A549 (cell line): ENCODE measurements around the gene MBD3. TPM values are rescaled to one million over a fixed set of nuclear protein-coding genes. Genes with fewer than 3 reads are reported as not detected.
"Not testable (repeated sequence)": the region's sequence is repeated elsewhere in the genome, so short reads cannot be mapped to it uniquely, and the experiment has no call there.

Experiments
- ATAC-seq, 2 experiments: fragments of 200-7000 bp in 1 of 2; fragments of >200 bp in 1 of 2; cut with Nextera tagmentation in 1 of 2; cut with Tn5 transposase in 1 of 2; 3 replicates each; pipeline versions ENCODE4 v1.8.0 to v1.9.1; 2018 to 2020; ENCODE audit warnings: mild to moderate bottlenecking in 1 of 2, moderate library complexity in 1 of 2
- CTCF ChIA-PET: fragments of 300-600 bp; sonication (Branson Sonifier 250); formaldehyde crosslinking; extraction: SDS; loops from one replicate; lab custom pipeline; 2021; ENCODE audit warnings: antibody characterized with exemption, inconsistent platforms; lab: Yijun Ruan, JAX
- POLR2A ChIA-PET: fragments of 350-600 bp; formaldehyde crosslinking; extraction: SDS; loops from one replicate; lab custom pipeline; 2021; ENCODE audit warnings: antibody characterized with exemption, inconsistent platforms; lab: Yijun Ruan, JAX
- DNase-seq, 2 experiments: peaks; one replicate each; pipeline versions ENCODE4 v3.0.0 to v3.0.0-alpha.2; 2011 to 2016; ENCODE audit warnings: low read depth in 1 of 2, low spot score in 1 of 2
- FAIRE-seq: peaks from 2 replicates; lab custom pipeline; 2011; peaks lifted over from hg19 to GRCh38; lab: Jason Lieb, UNC
- H3K27ac ChIP-seq, 2 experiments: fragments of >200 bp; sonication (Bioruptor Twin); formaldehyde crosslinking; 3 replicates each; pipeline ENCODE4 v1.5.1; 2016 to 2017
- H3K4me1 ChIP-seq: fragments of >200 bp; sonication (Bioruptor Twin); formaldehyde crosslinking; 3 replicates; pipeline ENCODE4 v1.6.1; 2016
- H3K4me2 ChIP-seq: fragments of >200 bp; sonication (Bioruptor Twin); formaldehyde crosslinking; 3 replicates; pipeline ENCODE4 v1.6.1; 2016
- H3K4me3 ChIP-seq: fragments of >200 bp; sonication (Bioruptor Twin); formaldehyde crosslinking; 3 replicates; pipeline ENCODE4 v1.5.1; 2016
- H3K9me3 ChIP-seq: fragments of >200 bp; sonication (Bioruptor Twin); formaldehyde crosslinking; 3 replicates; pipeline ENCODE4 v1.6.1; 2016
- CEBPB ChIP-seq, 2 experiments: fragments of >200 bp in 1 of 2; sonication (Bioruptor Twin) in 1 of 2; formaldehyde crosslinking in 1 of 2; IDR thresholded peaks; 2 replicates each; pipeline ENCODE4 v1.6.1; 2012 to 2016
- CHD2 ChIP-seq: fragments of 150-350 bp; IDR thresholded peaks from 2 replicates; pipeline ENCODE4 v1.6.1; 2014; ENCODE audit warnings: low read length; ENCODE audit not compliant: partially characterized antibody
- CHD4 ChIP-seq: fragments of 200-600 bp; sonication (generic); IDR thresholded peaks from 2 replicates; pipeline ENCODE4 v1.6.1; 2016; ENCODE audit warnings: antibody characterized with exemption, mild to moderate bottlenecking, borderline replicate concordance
- GATA3 ChIP-seq: IDR thresholded peaks from 2 replicates; pipeline ENCODE4 v1.6.1; 2012; ENCODE audit warnings: borderline replicate concordance
- HDAC2 ChIP-seq: fragments of 200-600 bp; sonication (generic); IDR thresholded peaks from 2 replicates; pipeline ENCODE4 v1.6.1; 2016
- HOXB13 ChIP-seq: fragments of 250-450 bp; sonication (Bioruptor Pico); IDR thresholded peaks from 2 replicates; pipeline ENCODE4 v1.5.0; 2020; ENCODE audit warnings: low read depth, mild to moderate bottlenecking, moderate library complexity
- JUN ChIP-seq, 2 experiments: fragments of >200 bp; sonication (Bioruptor Twin); formaldehyde crosslinking; IDR thresholded peaks; 2 replicates in 1 of 2; 3 replicates in 1 of 2; pipeline ENCODE4 v1.6.1; 2016 to 2017
- JUNB ChIP-seq: fragments of >200 bp; sonication (Bioruptor Twin); formaldehyde crosslinking; IDR thresholded peaks from 2 replicates; pipeline ENCODE4 v1.6.1; 2016
- MAFK ChIP-seq: fragments of 450-650 bp; IDR thresholded peaks from 2 replicates; pipeline ENCODE4 v1.6.1; 2014; ENCODE audit not compliant: partially characterized antibody
- NR3C1 ChIP-seq: fragments of >200 bp; sonication (Bioruptor Twin); formaldehyde crosslinking; IDR thresholded peaks from 3 replicates; pipeline ENCODE4 v1.6.1; 2017
- PBX3 ChIP-seq: IDR thresholded peaks from 2 replicates; pipeline ENCODE4 v1.6.1; 2012
- PHF8 ChIP-seq: fragments of 200-600 bp; sonication (generic); IDR thresholded peaks from 2 replicates; pipeline ENCODE4 v1.6.1; 2016; ENCODE audit warnings: low read depth, mild to moderate bottlenecking, antibody characterized with exemption, moderate library complexity, borderline replicate concordance
- RARB ChIP-seq: fragments of 250-450 bp; sonication (Bioruptor Pico); IDR thresholded peaks from 2 replicates; pipeline ENCODE4 v1.8.0; 2021; ENCODE audit warnings: mild to moderate bottlenecking, moderate library complexity
- RCOR1 ChIP-seq: fragments of 150-350 bp; IDR thresholded peaks from 2 replicates; pipeline ENCODE4 v1.6.1; 2014; ENCODE audit warnings: antibody characterized with exemption, low read length, low read depth
- TFCP2L1 ChIP-seq: fragments of 250-450 bp; sonication (Bioruptor Pico); IDR thresholded peaks from 2 replicates; pipeline ENCODE4 v1.5.0; 2021; ENCODE audit warnings: mild to moderate bottlenecking
- TP53 ChIP-seq: fragments of 250-450 bp; sonication (Bioruptor Pico); IDR thresholded peaks from 2 replicates; pipeline ENCODE4 v1.5.0; 2021; ENCODE audit warnings: mild to moderate bottlenecking, moderate library complexity
- USF2 ChIP-seq: fragments of 450-650 bp; IDR thresholded peaks from 2 replicates; pipeline ENCODE4 v1.6.1; 2014; ENCODE audit warnings: antibody characterized with exemption
- ZC3H11A ChIP-seq: fragments of 450-650 bp; IDR thresholded peaks from 2 replicates; pipeline ENCODE4 v1.6.1; 2014; ENCODE audit warnings: antibody characterized with exemption, mild to moderate bottlenecking
- ZFP36 ChIP-seq: fragments of 450-650 bp; IDR thresholded peaks from 2 replicates; pipeline ENCODE4 v1.6.1; 2014; ENCODE audit warnings: borderline replicate concordance; ENCODE audit not compliant: partially characterized antibody
- ZNF302 ChIP-seq: fragments of 250-450 bp; sonication (Bioruptor Pico); IDR thresholded peaks from 2 replicates; pipeline ENCODE4 v1.9.0; 2021; ENCODE audit warnings: inconsistent platforms, mild to moderate bottlenecking, moderate library complexity
- WGBS: methylation state at CpG from one replicate; pipeline ENCODE4 v1.1.6; 2017; ENCODE audit errors: missing lambda C conversion rate; 5-methylcytosine and 5-hydroxymethylcytosine counted together
- polyA plus RNA-seq, 4 experiments: library from polyadenylated mRNA; depleted of rRNA in 3 of 4; stranded (reverse); fragments of >200 nt; fragmentation: RNase III in 1 of 4; extraction: RNeasy Plus Mini Kit Qiagen cat#74134 plus additional on column Dnase treatment in 1 of 4; gene quantifications; 2 replicates in 3 of 4; 3 replicates in 1 of 4; pipeline ENCODE4 v1.2.3, GENCODE V29; 2011 to 2017
- TF ChIP-seq, protein P1 (sequence below): IDR thresholded peaks from 2 replicates; pipeline ENCODE4 v1.6.1; 2012; ENCODE audit warnings: low read depth, borderline replicate concordance
- TF ChIP-seq, protein P2 (sequence below): fragments of 250-450 bp; sonication (Bioruptor Pico); IDR thresholded peaks from 2 replicates; pipeline ENCODE4 v1.5.0; 2020; ENCODE audit warnings: low read depth, mild to moderate bottlenecking, moderate library complexity
- TF ChIP-seq, protein P3 (sequence below): IDR thresholded peaks from 2 replicates; pipeline ENCODE4 v1.6.1; 2012
- TF ChIP-seq, protein P4 (sequence below): fragments of 200-600 bp; sonication (generic); IDR thresholded peaks from 2 replicates; pipeline ENCODE4 v1.6.1; 2016; ENCODE audit warnings: antibody characterized with exemption, mild to moderate bottlenecking, moderate library complexity

MBD3 gene
- polyA plus RNA-seq, 2 of the 4 experiments (the other 2 are of a cell fraction) = 22.7 to 41.4 TPM

DNA sequence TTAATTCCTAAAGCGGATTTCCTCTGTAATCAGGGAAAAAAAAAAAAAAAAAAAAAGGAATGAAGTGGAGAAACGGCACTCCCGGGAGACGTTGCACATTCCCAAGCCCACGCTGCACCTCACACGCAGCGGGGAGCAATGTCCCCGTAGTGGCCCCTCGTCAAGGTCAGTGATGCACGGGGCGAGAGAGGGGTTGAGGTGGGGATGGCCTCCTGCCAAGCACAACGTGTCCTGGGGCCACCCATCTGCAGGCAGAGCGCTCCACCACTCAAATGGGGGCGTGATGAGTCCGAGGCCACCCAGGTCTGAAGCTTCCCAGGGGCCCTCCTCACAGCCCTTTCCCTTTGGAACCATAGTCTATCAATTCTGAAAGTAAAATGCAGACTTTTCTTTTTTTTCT is 53.7 kb downstream of the MBD3 start:
- Histone ChIP-seq H3K4me1 (no peaks in the 10 kb centered on the region), H3K4me3 (no peak overlapping the region), H3K9me3 (0 out of 3 replicates have a peak, but pooled peaks cover 3% of the 10 kb centered on the region), H3K27ac (no peak overlapping the region), H3K4me2 (no peak overlapping the region)
- POLR2A ChIA-PET = no interaction called here
- DNase-seq (no peak), FAIRE-seq (no peak), ATAC-seq (no peak)
- CTCF ChIA-PET = interaction anchor here (0.6 kb wide), 1 partner anchor 93 kb away, joined by 3 read pairs; no protein-coding TSS in a partner anchor
- WGBS = 34% methylated on average over 15 of the region's 15 CpGs
- no peak for TF ChIP-seq NR3C1
- TF ChIP-seq TP53 (CRISPR knock-in tag) = no peak
- TF ChIP-seq, protein P1, sequence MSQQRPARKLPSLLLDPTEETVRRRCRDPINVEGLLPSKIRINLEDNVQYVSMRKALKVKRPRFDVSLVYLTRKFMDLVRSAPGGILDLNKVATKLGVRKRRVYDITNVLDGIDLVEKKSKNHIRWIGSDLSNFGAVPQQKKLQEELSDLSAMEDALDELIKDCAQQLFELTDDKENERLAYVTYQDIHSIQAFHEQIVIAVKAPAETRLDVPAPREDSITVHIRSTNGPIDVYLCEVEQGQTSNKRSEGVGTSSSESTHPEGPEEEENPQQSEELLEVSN = no peak
- TF ChIP-seq JUN (IDR thresholded peaks at IDR 0.05) = no peak
- TF ChIP-seq PHF8 = no peak
- no peak for TF ChIP-seq HDAC2
- TF ChIP-seq RARB = no peak
- no peak for TF ChIP-seq ZFP36

GRCh38 chr19:1535699-1536098 is 57.0 kb downstream of the MBD3 start:
- DNase-seq, H3K27ac ChIP-seq, H3K4me1 ChIP-seq, H3K9me3 ChIP-seq, POLR2A ChIA-PET, H3K4me3 ChIP-seq, ATAC-seq, FAIRE-seq, H3K4me2 ChIP-seq: not testable (repeated sequence)
- 66% methylated on average over 6 of the region's 7 CpGs for WGBS
- CTCF ChIA-PET = interaction anchor here (0.7 to 3.4 kb wide), 2 partner anchors 11 to 27 kb away, joined by 3 to 19 read pairs; no protein-coding TSS in a partner anchor

GRCh38 chr19:1534972-1535371 is 57.7 kb downstream of the MBD3 start:
- CTCF ChIA-PET = interaction anchor here (0.7 to 3.4 kb wide), 4 partner anchors 9 to 291 kb away, joined by 3 to 19 read pairs (median 4); no protein-coding TSS in a partner anchor
- no peaks in the 10 kb centered on the region for H3K4me1 ChIP-seq
- peak in 1 of 2 experiments; percentile 24; a peak in 1 of 6 replicates for ATAC-seq
- H3K4me2 ChIP-seq = no peak overlapping the region
- 73% methylated on average over 5 of the region's 14 CpGs for whole genome bisulfite sequencing
- POLR2A ChIA-PET = no interaction called here
- 0 out of 3 replicates have a peak, but pooled peaks cover 3% of the 10 kb centered on the region for H3K9me3 ChIP-seq
- no peak for DNase-seq
- TF ChIP-seq USF2 = no peak
- no peak for TF ChIP-seq ZFP36
- TF ChIP-seq PBX3 = no peak
- no peak for TF ChIP-seq JUNB
- no peak for TF ChIP-seq GATA3
- TF ChIP-seq CHD2 = no peak
- TF ChIP-seq, protein P2, sequence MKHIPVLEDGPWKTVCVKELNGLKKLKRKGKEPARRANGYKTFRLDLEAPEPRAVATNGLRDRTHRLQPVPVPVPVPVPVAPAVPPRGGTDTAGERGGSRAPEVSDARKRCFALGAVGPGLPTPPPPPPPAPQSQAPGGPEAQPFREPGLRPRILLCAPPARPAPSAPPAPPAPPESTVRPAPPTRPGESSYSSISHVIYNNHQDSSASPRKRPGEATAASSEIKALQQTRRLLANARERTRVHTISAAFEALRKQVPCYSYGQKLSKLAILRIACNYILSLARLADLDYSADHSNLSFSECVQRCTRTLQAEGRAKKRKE (CRISPR knock-in tag) = no peak
- TF ChIP-seq RCOR1 = no peak
- TF ChIP-seq, protein P3, sequence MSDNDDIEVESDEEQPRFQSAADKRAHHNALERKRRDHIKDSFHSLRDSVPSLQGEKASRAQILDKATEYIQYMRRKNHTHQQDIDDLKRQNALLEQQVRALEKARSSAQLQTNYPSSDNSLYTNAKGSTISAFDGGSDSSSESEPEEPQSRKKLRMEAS = no peak
- TF ChIP-seq, protein P4, sequence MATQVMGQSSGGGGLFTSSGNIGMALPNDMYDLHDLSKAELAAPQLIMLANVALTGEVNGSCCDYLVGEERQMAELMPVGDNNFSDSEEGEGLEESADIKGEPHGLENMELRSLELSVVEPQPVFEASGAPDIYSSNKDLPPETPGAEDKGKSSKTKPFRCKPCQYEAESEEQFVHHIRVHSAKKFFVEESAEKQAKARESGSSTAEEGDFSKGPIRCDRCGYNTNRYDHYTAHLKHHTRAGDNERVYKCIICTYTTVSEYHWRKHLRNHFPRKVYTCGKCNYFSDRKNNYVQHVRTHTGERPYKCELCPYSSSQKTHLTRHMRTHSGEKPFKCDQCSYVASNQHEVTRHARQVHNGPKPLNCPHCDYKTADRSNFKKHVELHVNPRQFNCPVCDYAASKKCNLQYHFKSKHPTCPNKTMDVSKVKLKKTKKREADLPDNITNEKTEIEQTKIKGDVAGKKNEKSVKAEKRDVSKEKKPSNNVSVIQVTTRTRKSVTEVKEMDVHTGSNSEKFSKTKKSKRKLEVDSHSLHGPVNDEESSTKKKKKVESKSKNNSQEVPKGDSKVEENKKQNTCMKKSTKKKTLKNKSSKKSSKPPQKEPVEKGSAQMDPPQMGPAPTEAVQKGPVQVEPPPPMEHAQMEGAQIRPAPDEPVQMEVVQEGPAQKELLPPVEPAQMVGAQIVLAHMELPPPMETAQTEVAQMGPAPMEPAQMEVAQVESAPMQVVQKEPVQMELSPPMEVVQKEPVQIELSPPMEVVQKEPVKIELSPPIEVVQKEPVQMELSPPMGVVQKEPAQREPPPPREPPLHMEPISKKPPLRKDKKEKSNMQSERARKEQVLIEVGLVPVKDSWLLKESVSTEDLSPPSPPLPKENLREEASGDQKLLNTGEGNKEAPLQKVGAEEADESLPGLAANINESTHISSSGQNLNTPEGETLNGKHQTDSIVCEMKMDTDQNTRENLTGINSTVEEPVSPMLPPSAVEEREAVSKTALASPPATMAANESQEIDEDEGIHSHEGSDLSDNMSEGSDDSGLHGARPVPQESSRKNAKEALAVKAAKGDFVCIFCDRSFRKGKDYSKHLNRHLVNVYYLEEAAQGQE = no peak
- TF ChIP-seq HOXB13 (CRISPR knock-in tag) = no peak
- no peak for TF ChIP-seq CHD4
- no peak for TF ChIP-seq ZNF302 (CRISPR knock-in tag)
- no peak for TF ChIP-seq MAFK
- TF ChIP-seq, protein P1 = no peak
- no peak for TF ChIP-seq PHF8
- TF ChIP-seq CEBPB (IDR thresholded peaks at IDR 0.05) = no peak
- TF ChIP-seq ZC3H11A = no peak
- TF ChIP-seq TFCP2L1 = no peak
- TF ChIP-seq, all 56 proteins: peak for 0
- no peak overlapping the region for H3K27ac ChIP-seq
- no peak for FAIRE-seq
- no peak overlapping the region for H3K4me3 ChIP-seq
